ENCODE data around the gene KDM2B. TPM values are rescaled to one million over a fixed set of nuclear protein-coding genes. Genes with fewer than 3 reads are reported as not detected.
A peak's percentile ranks its signal among the peaks of the same experiment; 100 is the strongest.

KDM2B gene
- total RNA-seq, 2 donors from 2014 or later, result 18.1 to 39.3 TPM

DNA sequence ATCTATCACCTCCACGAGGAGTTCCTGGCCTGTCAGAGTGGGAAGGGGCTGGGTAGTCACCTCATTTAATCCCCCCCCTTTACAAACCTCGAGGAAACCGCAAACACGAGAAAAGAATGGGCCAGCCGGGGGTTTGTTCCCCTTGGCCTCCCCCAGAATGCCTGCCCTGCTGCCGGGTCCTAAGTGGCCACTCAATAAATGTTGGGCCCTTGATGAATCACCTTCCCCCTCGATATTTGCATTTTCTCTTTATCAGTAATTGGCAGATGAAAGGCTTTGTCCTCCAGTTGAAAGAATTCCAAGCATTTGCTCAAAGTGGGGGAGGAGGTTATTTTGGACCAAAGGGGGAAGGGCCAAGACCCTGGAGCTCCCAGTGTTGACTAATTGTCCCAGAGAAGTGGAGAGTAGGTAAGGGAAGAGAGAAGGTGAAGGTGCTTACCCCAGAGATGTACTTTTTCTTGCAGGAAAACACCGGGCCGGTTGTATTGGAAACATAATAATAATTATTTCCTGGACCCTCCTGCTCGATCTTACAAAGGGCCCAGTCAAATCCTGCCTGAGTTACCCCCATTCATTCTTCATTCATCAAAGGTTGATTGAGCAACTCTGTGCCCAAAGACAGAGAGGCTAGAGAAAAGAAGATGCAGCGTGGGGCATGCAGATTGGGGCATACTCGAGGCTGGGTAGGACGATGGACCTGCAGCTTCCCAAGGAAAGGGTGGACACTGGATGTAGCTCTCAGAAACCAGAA lies 1.9 kb upstream of the KDM2B start:
- DNase-seq (ENCODE audit: low spot score), result no peak
- Histone ChIP-seq H3K36me3 (no peaks in the 10 kb centered on the region), H3K27me3 (replicated peaks; ENCODE audit: insufficient read depth) (no peaks in the 10 kb centered on the region), H3K4me3 (no peak overlapping the region), H3K4me1 (replicated peaks) (no peaks in the 10 kb centered on the region), H3K27ac (no peak overlapping the region), H3K9me3 (no peaks in the 10 kb centered on the region)
- TF ChIP-seq POLR2AphosphoS5 (IDR thresholded peaks at IDR 0.05) (no peak), POLR2A (IDR thresholded peaks at IDR 0.05) (no peak)
- TF ChIP-seq, protein P1, sequence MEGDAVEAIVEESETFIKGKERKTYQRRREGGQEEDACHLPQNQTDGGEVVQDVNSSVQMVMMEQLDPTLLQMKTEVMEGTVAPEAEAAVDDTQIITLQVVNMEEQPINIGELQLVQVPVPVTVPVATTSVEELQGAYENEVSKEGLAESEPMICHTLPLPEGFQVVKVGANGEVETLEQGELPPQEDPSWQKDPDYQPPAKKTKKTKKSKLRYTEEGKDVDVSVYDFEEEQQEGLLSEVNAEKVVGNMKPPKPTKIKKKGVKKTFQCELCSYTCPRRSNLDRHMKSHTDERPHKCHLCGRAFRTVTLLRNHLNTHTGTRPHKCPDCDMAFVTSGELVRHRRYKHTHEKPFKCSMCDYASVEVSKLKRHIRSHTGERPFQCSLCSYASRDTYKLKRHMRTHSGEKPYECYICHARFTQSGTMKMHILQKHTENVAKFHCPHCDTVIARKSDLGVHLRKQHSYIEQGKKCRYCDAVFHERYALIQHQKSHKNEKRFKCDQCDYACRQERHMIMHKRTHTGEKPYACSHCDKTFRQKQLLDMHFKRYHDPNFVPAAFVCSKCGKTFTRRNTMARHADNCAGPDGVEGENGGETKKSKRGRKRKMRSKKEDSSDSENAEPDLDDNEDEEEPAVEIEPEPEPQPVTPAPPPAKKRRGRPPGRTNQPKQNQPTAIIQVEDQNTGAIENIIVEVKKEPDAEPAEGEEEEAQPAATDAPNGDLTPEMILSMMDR (IDR thresholded peaks at IDR 0.05), result no peak
- WGBS, result 54% methylated on average over 13 of the region's 13 CpGs
- intact Hi-C loops (cut with DNase I), result loop anchor here (10.0 kb wide), 1 partner anchor 222 kb away; the partner anchor contains the start of gene SETD1B

DNA sequence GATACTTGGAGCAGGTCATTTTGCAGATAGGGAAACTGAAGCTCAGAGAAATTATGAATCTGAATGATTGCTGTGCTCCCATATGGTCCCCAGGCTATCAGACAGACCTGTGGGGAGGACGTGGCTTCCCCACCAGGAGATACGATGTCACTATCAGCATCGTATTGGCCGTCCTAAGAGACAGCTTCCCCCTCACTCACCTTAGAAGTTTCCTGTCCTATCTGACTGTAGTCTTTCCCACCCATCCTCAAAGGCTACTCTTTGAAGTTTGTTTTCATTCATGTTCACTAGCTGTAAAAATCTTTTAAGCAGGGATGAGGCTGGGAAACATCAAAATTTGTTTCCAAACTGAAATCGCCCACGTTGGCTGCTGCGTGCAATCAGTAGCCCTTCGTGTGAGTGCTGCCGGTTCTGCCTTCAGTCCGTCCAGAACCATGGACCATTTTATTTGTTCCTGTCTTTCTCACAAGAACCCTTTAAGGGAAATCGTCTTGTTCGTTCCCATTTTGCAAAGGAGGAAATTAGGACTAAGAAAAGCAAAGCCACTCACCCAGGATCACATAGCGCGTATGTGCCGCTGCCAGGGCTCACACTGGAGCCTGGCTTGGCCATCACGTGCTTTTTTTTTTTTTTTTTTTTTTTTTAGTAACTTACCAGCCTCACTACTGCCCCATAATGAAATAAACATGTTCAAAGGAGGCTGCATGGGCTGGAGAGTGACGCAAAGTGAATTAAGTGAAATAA lies 1.0 kb upstream of the KDM2B start:
- Histone ChIP-seq H3K27ac (peak overlapping the region in 1 of 2 donors; percentile 3), H3K4me1 (replicated peaks) (no peaks in the 10 kb centered on the region), H3K4me3 (no peak overlapping the region), H3K27me3 (replicated peaks; ENCODE audit: insufficient read depth) (no peaks in the 10 kb centered on the region), H3K9me3 (no peaks in the 10 kb centered on the region), H3K36me3 (no peaks in the 10 kb centered on the region)
- no peak for TF ChIP-seq POLR2A (IDR thresholded peaks at IDR 0.05)
- TF ChIP-seq, protein P1 (IDR thresholded peaks at IDR 0.05), result no peak
- TF ChIP-seq POLR2AphosphoS5 (IDR thresholded peaks at IDR 0.05), result no peak
- intact Hi-C loops (cut with DNase I), result loop anchor here (2.0 to 10.0 kb wide), 2 partner anchors 45 to 223 kb away; partner anchors contain the start of genes ORAI1 and SETD1B
- DNase-seq (ENCODE audit: low spot score), result no peak
- WGBS, result 35% methylated on average over 17 of the region's 17 CpGs

DNA sequence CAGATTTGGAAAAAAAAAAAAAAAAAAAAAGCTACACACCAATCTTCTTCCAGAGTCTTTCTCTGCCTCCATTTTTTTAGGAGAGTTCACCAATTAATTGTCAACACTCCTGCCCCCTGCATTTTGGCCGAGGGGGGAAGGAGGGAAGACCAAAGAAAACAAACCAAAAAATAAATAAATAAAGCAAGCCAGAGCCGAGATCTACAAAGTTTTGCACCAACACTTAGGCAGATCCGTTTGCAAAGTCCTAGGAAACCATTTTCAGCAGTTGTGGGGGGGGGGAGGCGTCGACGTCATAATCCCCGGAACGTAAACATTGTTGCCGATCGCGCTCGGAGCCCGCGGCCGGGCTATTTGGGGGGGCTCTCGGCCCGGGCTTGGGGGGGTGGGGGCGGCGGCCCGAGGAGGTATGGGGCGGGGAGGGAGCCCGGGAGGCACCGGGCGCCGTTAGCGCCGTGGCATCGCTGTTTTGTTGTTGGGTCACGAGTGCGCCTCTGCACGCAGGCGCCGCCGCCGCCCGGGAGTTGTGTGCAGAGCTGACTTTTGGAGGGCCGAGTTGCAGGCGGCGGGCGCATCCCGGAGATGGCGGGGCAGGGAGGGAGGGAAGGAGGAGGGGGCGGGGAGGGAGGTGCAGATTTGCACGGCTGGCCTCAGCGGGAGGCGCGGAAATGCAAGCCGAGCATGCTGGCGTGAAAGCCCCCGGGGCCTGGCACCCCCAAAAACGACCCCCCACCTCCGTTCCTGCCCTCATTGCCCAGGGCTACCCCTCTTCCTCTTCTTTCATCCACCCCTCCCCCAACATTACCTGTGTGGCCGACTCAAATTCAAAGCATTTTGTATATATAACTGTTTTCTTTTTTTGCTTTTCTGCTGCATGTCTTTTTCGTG lies 598 bp downstream of the KDM2B start:
- peak; percentile 72 for DNase-seq (ENCODE audit: low spot score)
- H3K9me3 ChIP-seq, result no peaks in the 10 kb centered on the region
- no peaks in the 10 kb centered on the region for H3K4me1 ChIP-seq (replicated peaks)
- no peaks in the 10 kb centered on the region for H3K36me3 ChIP-seq
- peak overlapping the region; percentile 75 to 78 for H3K27ac ChIP-seq
- peak overlapping the region; percentile 53 to 55 for H3K4me3 ChIP-seq
- under 1% methylated on average over 37 of the region's 54 CpGs for WGBS
- TF ChIP-seq, protein P1 (IDR thresholded peaks at IDR 0.05), result no peak
- TF ChIP-seq POLR2AphosphoS5 (IDR thresholded peaks at IDR 0.05), result peak; percentile 3
- intact Hi-C loops (cut with DNase I), result loop anchor here (2.0 to 10.0 kb wide), 2 partner anchors 47 to 225 kb away; partner anchors contain the start of genes ORAI1 and SETD1B
- H3K27me3 ChIP-seq (replicated peaks; ENCODE audit: insufficient read depth), result no peaks in the 10 kb centered on the region

DNA sequence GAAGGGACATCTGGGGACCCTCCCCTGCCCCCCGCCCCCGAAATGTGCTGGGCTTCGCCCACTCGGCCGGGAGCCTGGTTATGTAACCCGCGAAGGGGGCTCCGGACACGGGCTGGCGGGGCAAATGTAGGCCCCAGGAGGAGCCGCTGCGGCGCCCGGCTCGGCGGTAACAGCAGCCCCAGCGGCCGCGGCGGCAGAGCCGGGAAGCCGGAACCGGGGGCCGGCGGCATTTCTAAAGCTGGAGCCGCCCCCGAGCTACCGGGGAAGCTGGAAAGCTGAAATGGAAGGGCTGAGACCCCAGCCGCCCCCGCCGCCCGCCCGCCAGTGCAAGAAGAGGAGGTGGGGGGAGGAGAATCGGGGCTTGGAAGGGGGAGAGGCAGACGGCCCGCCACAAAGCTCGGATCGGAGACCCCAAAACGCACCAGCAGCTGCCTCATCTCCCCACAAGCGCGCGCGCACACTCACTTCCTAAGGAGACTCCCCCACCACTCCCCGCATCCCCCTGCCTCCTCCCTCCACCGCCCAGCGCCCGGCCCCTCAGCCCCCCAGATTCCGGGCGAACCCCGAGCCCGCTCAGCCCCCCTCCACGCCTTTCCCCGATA lies 1.5 kb downstream of the KDM2B start:
- intact Hi-C loops (cut with DNase I), result no loop called here
- peak; percentile 11 for DNase-seq (ENCODE audit: low spot score)
- Histone ChIP-seq H3K4me3 (peak overlapping the region; percentile 53 to 55), H3K9me3 (no peaks in the 10 kb centered on the region), H3K4me1 (replicated peaks) (no peaks in the 10 kb centered on the region), H3K27ac (peak overlapping the region; percentile 27 to 78), H3K36me3 (no peaks in the 10 kb centered on the region), H3K27me3 (replicated peaks; ENCODE audit: insufficient read depth) (no peaks in the 10 kb centered on the region)
- WGBS, result under 1% methylated on average over 49 of the region's 53 CpGs
- TF ChIP-seq, protein P1 (IDR thresholded peaks at IDR 0.05), result no peak
- TF ChIP-seq POLR2AphosphoS5 (IDR thresholded peaks at IDR 0.05) (no peak), POLR2A (IDR thresholded peaks at IDR 0.05) (no peak)

All from prostate gland (tissue), 2 donors.